Stimulated activated CD8-positive, alpha-beta memory T cell treated with anti-CD3 and anti-CD28 coated beads, Interleukin-4, amount 100 ng/mL, for 24 hours (primary cell): ENCODE measurements around the gene ERRFI1.
"Not testable (repeated sequence)": the region's sequence is repeated elsewhere in the genome, so short reads cannot be mapped to it uniquely, and the experiment has no call there.

Source experiments
- DNase-seq: peaks from one replicate; pipeline ENCODE4 v3.0.0-alpha.2; 2020; ENCODE audit warnings: low read depth

The ERRFI1 gene

GRCh38 chr1:8026153-8026975, at the start of gene ERRFI1:
ERRFI1 (minus strand) TSS chr1:8026309; CDS start chr1:8015619, 10,690 bp downstream.
- DNase-seq, result peak; percentile 81

- DNase-seq, result no peak
These were observed 49.5 kb upstream of the ERRFI1 start for GRCh38 chr1:8075511-8076051.

- DNase-seq, result no peak
These were observed 47.2 kb upstream of the ERRFI1 start for GRCh38 chr1:8073112-8073855.

GRCh38 chr1:8070381-8070811, 44.3 kb upstream of the ERRFI1 start:
- DNase-seq, result no peak

- DNase-seq, result not testable (repeated sequence)
These were observed 43.7 kb upstream of the ERRFI1 start for GRCh38 chr1:8069614-8070320.

GRCh38 chr1:8065369-8065768, 39.3 kb upstream of the ERRFI1 start:
- DNase-seq, result no peak

- DNase-seq, result no peak
These were observed 37.4 kb upstream of the ERRFI1 start for GRCh38 chr1:8063298-8064036.

- no peak for DNase-seq
These were observed 36.8 kb upstream of the ERRFI1 start for GRCh38 chr1:8062861-8063260.

GRCh38 chr1:8061673-8062386, 35.7 kb upstream of the ERRFI1 start:
- DNase-seq, result no peak

- no peak for DNase-seq
These were observed 35.1 kb upstream of the ERRFI1 start for GRCh38 chr1:8061210-8061609.

GRCh38 chr1:8059161-8059622, 33.1 kb upstream of the ERRFI1 start:
- DNase-seq, result no peak

- DNase-seq, result not testable (repeated sequence)
These were observed 31.7 kb upstream of the ERRFI1 start for GRCh38 chr1:8057779-8058178.

GRCh38 chr1:8055973-8056372, 29.9 kb upstream of the ERRFI1 start:
- no peak for DNase-seq

- DNase-seq, result no peak
These were observed 27.9 kb upstream of the ERRFI1 start for GRCh38 chr1:8053878-8054567.

GRCh38 chr1:8051650-8052049, 25.5 kb upstream of the ERRFI1 start:
- DNase-seq, result no peak

GRCh38 chr1:8049229-8049628, 23.1 kb upstream of the ERRFI1 start:
- not testable (repeated sequence) for DNase-seq

GRCh38 chr1:8047686-8048445, 21.8 kb upstream of the ERRFI1 start:
- no peak for DNase-seq

GRCh38 chr1:8047112-8047511, 21.0 kb upstream of the ERRFI1 start:
- DNase-seq, result no peak

- DNase-seq, result no peak
These were observed 20.3 kb upstream of the ERRFI1 start for GRCh38 chr1:8046391-8046790.
